ENCODE data around the gene ROR2. TPM values are rescaled to one million over a fixed set of nuclear protein-coding genes. Genes with fewer than 3 reads are reported as not detected.

Gene ROR2
- total RNA-seq, 1 donor from 2014 or later: 0.87 TPM

DNA sequence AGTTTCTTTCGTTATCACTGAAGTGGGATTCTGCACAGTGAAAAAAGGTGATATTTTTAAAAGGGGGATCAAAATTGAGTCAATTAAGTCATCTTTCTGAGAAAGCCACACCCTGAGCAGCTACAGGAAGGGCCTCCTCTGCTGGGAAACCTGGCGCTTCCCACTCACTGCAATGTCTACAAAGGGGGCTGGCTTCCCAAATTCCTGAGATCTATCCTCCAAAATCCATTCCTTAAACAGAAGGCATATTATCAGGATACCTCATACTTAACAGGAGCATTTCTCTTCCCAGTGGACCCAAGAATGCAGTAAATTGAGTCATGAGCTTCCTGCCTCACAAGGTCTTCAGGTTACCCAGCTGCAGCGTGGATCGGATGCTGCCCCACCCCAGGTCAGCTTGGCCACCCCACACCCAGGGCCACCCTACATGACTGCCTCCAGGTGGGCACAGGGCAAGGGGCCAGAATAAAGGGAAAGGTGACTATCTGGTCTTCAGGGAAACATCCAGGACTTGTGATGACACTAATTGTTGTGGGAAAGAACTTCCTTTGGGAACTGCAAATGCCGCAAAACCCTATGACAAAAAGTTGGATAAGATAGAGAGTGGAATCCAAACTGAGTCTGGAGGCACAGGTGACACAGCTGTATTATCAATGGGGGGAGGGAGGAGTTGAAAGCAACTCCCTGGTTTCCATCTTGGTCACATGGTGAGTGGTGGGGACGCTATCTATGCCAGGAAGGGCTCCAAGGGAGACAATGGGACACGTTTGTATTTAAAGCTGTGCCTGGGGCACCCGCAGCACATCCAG, 42.3 kb downstream of the ROR2 start:
- ATAC-seq (no peak), DNase-seq (no peak)
- intact Hi-C loops (cut with micrococcal nuclease): no loop called here

DNA sequence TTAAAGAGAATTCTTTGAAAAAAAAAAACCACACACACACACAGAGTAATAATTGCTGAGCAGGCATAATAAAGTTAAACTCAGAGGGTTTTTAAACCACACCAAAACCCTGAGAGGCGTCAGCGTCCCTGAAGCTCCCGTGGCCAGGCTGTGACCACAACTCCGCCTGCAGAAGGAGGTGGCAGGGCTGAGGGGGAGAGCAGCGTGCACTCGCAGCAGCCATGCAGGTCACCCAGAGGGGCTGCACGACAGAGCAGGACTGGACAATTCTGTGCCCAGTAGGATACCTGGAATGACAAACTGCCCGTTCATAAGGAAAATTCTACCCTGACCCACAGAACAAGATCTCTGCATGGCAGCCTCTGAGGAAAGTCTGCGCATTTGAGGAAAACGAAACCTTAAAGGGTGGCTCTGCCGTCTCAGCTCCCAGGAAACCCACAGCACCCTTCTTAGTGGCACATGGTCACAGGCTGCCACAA, 44.0 kb downstream of the ROR2 start:
- intact Hi-C loops (cut with micrococcal nuclease): no loop called here
- peak; percentile 66 for ATAC-seq

GRCh38 chr9:91905237-91905650, 44.8 kb downstream of the ROR2 start:
- ATAC-seq (no peak), DNase-seq (no peak)

More for the DNA sequence above, 44.0 kb downstream of the ROR2 start:
- peak; percentile 59 for DNase-seq

GRCh38 chr9:91904588-91905236, 45.3 kb downstream of the ROR2 start:
- no peak for ATAC-seq
- no peak for DNase-seq
- intact Hi-C loops (cut with micrococcal nuclease): no loop called here

More at GRCh38 chr9:91905237-91905650, 44.8 kb downstream of the ROR2 start:
- intact Hi-C loops (cut with micrococcal nuclease): no loop called here

- intact Hi-C loops (cut with micrococcal nuclease): no loop called here
- ATAC-seq: peak; percentile 18
- DNase-seq: no peak
These were observed 46.7 kb downstream of the ROR2 start for GRCh38 chr9:91903126-91903911.

- no peak for DNase-seq
- intact Hi-C loops (cut with micrococcal nuclease): no loop called here
- no peak for ATAC-seq
These were observed 47.4 kb downstream of the ROR2 start for GRCh38 chr9:91902475-91903125.

GRCh38 chr9:91900797-91901177, 49.2 kb downstream of the ROR2 start:
- DNase-seq: no peak
- intact Hi-C loops (cut with micrococcal nuclease): no loop called here
- no peak for ATAC-seq

DNA sequence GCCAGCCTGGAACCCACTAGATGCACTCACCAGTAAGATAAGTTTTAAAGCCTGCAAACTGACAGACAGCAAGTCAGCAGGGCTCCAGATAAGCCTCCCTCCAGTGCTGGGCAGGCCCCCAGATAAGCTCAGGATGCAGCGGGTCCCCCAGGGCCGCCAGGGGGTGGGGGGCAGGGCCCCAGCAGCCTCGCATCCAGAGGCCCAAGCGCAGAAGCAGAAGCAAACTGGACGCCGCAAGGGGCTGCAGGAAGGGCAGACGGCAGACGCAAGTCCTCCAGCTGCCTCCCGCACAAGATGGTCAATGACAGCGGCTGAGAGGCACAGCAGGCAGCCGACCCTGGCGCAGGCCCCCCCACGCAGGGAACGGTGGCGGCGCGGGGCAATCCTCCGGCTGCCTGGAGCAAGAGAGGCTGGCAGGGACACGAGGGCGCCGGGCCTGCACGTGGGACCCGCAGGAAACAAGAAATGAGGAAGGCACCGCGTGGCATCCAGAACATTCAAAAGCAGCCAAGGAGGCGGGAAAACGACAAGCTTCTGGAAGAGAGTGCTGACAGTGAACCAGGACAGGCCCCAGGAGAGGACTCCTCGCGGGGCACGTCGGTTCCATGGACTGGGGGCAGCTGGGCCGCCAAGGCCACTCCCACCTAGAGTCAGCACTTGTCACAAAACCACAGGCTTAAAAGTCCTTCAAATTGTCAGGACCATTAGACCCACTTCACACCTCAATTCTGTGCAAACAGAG, 49.8 kb downstream of the ROR2 start:
- intact Hi-C loops (cut with micrococcal nuclease): no loop called here
- peak; percentile 72 for ATAC-seq
- peak; percentile 52 for DNase-seq

- intact Hi-C loops (cut with micrococcal nuclease): no loop called here
- ATAC-seq: no peak
- DNase-seq: no peak
These were observed 50.4 kb downstream of the ROR2 start for GRCh38 chr9:91899594-91899993.

DNA sequence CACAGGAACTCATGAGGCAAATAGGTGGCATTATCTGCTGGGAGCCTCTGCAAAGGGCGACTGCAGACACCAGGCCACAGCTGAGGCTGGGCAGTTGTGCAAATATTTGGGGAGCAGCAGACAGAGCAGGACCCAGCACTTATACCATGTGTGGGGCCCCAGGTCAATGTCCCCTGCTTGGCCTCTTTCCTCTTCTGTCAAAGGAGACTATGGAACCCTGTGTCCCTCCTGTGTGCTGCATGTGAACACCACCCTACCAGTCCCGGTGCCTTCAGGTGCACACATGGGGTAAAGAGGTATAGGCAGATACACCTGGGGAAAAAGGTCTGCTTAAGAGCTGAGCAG, 50.8 kb downstream of the ROR2 start:
- DNase-seq (no peak), ATAC-seq (no peak)
- intact Hi-C loops (cut with micrococcal nuclease): no loop called here

GRCh38 chr9:91898451-91899218, 51.4 kb downstream of the ROR2 start:
- ATAC-seq: no peak
- intact Hi-C loops (cut with micrococcal nuclease): no loop called here
- DNase-seq: no peak

- intact Hi-C loops (cut with micrococcal nuclease): no loop called here
- DNase-seq: no peak
These were observed 52.8 kb downstream of the ROR2 start for GRCh38 chr9:91897201-91897600.

GRCh38 chr9:91896513-91897121, 53.4 kb downstream of the ROR2 start:
- DNase-seq: peak; percentile 49
- intact Hi-C loops (cut with micrococcal nuclease): no loop called here
- peak; percentile 71 for ATAC-seq

More at GRCh38 chr9:91897201-91897600, 52.8 kb downstream of the ROR2 start:
- no peak for ATAC-seq

GRCh38 chr9:91896097-91896496, 53.9 kb downstream of the ROR2 start:
- DNase-seq (no peak), ATAC-seq (no peak)
- intact Hi-C loops (cut with micrococcal nuclease): no loop called here

DNA sequence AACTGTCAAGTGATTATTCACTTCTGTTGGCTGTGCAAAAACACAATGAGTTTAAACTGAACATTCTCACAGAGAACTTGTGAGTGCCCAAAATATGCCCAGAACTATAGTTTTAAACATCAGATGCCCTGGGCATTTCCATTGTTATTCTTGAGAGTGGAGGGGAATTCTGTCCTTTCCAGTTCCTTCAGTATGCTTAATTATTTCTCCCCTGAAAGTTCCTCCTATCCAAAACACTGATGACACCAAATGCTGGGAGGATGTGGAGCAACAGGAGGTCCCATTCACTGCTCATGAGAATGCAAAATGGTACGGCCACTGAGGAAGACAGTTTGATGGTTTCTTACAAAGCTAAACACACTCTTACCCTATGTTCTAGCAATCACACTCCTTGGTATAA, 55.5 kb downstream of the ROR2 start:
- DNase-seq (no peak), ATAC-seq (no peak)
- intact Hi-C loops (cut with micrococcal nuclease): no loop called here

- ATAC-seq: no peak
- intact Hi-C loops (cut with micrococcal nuclease): no loop called here
- DNase-seq: no peak
These were observed 56.0 kb downstream of the ROR2 start for GRCh38 chr9:91894023-91894422.

GRCh38 chr9:91891915-91892314, 58.1 kb downstream of the ROR2 start:
- intact Hi-C loops (cut with micrococcal nuclease): no loop called here
- DNase-seq (no peak), ATAC-seq (no peak)

GRCh38 chr9:91890662-91891061, 59.4 kb downstream of the ROR2 start:
- intact Hi-C loops (cut with micrococcal nuclease): no loop called here
- ATAC-seq (no peak), DNase-seq (no peak)
